IMR-90 (cell line): ENCODE results near the gene TAF11L11.
"Not testable (repeated sequence)": the region's sequence is repeated elsewhere in the genome, so short reads cannot be mapped to it uniquely, and the experiment has no call there.

Experiments
- MAFK ChIP-seq: IDR thresholded peaks from 2 replicates; pipeline ENCODE4 v1.6.1; 2012; ENCODE audit warnings: low read depth, low read length, improper control_type of control experiment
- MAZ ChIP-seq: IDR thresholded peaks from 2 replicates; pipeline ENCODE4 v1.6.1; 2012; ENCODE audit warnings: low read depth, mild to moderate bottlenecking, low read length, improper control_type of control experiment, moderate library complexity, borderline replicate concordance
- POLR2A ChIP-seq: IDR thresholded peaks from 2 replicates; pipeline ENCODE4 v1.6.1; 2012; ENCODE audit warnings: mild to moderate bottlenecking, low read depth, low read length
- RAD21 ChIP-seq: IDR thresholded peaks from 2 replicates; pipeline ENCODE4 v1.6.1; 2012; ENCODE audit warnings: low read length, improper control_type of control experiment
- RCOR1 ChIP-seq: IDR thresholded peaks from 2 replicates; pipeline ENCODE4 v1.6.1; 2012; ENCODE audit warnings: mild to moderate bottlenecking, low read length, improper control_type of control experiment; ENCODE audit not compliant: insufficient replicate concordance
- TF ChIP-seq, protein P1 (sequence below): conservative IDR thresholded peaks from 2 replicates; pipeline ENCODE4 v1.5.1; 2012; ENCODE audit warnings: mild to moderate bottlenecking, low read depth, low read length, improper control_type of control experiment

DNA sequence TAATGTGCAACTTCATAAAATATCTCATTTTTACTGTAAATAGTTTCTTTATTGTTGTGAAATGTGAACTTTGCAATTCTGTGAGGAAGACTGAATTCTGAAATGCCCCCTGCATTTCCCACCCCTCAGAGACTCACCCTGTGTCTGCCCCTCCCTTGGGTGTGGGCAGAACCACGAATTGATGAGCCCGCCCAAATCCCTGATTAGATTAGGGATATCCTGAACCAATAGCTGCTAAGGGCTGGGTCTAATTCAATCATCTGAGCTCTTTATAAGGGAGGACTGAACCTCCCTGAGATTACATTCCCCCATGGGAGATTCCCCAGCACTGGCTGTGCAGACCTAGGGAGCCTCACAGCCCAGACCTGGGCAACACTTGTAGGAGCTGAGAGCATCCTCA, 6.1 kb downstream of the TAF11L11 start, which contains the start of gene TAF11L12:
- not testable (repeated sequence) for TF ChIP-seq MAFK, RCOR1, POLR2A, MAZ, RAD21
- TF ChIP-seq, protein P1, sequence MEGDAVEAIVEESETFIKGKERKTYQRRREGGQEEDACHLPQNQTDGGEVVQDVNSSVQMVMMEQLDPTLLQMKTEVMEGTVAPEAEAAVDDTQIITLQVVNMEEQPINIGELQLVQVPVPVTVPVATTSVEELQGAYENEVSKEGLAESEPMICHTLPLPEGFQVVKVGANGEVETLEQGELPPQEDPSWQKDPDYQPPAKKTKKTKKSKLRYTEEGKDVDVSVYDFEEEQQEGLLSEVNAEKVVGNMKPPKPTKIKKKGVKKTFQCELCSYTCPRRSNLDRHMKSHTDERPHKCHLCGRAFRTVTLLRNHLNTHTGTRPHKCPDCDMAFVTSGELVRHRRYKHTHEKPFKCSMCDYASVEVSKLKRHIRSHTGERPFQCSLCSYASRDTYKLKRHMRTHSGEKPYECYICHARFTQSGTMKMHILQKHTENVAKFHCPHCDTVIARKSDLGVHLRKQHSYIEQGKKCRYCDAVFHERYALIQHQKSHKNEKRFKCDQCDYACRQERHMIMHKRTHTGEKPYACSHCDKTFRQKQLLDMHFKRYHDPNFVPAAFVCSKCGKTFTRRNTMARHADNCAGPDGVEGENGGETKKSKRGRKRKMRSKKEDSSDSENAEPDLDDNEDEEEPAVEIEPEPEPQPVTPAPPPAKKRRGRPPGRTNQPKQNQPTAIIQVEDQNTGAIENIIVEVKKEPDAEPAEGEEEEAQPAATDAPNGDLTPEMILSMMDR = not testable (repeated sequence)
